Measurements from ENCODE around the gene PI4K2A.
"Not testable (repeated sequence)": the region's sequence is repeated elsewhere in the genome, so short reads cannot be mapped to it uniquely, and the experiment has no call there.

Gene PI4K2A

DNA sequence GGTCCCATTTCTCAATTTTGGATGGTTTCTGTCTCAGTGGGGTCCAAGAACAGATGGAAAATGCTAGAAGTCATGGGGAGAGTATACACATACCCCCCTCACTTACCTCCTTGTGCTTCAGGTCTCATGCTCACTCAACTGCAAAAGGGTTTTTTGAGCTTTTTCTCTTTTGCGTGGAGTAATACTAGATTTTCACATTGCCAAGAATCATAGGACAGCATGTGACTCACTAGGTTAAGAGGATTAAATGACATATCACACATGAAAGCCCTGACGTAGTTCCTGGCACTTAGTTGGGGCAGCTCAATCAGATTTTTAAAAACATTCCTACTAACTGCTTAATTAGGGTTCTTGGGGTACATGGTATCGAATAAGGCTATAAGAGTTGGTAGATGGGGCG, 4.5 kb downstream of the PI4K2A start:
- Histone ChIP-seq H3K9me2 (replicated peaks; ENCODE audit: insufficient read depth, low read length) (no peaks in the 10 kb centered on the region), H3K27me3 (ENCODE audit: low read length) (no peaks in the 10 kb centered on the region), H3K4me3 (ENCODE audit: insufficient read depth, low read length, poor library complexity, severe bottlenecking) (no peak overlapping the region), H3K9ac (ENCODE audit: low read length) (no peak overlapping the region), H3K79me2 (ENCODE audit: insufficient read depth, low read length) (peaks cover 27% of the 10 kb centered on the region; the same call in 1 of the 2 replicates), H3K27ac (ENCODE audit: low read depth, low read length) (no peak overlapping the region), H2AFZ (ENCODE audit: low read depth, low read length, severe bottlenecking) (no peak overlapping the region), H3K9me3 (ENCODE audit: insufficient read depth, low read length) (no peaks in the 10 kb centered on the region), H4K20me1 (ENCODE audit: low read depth, low read length) (no peaks in the 10 kb centered on the region), H3K4me2 (ENCODE audit: low read depth, low read length, poor library complexity, severe bottlenecking) (no peak overlapping the region), H3F3A (ENCODE audit: insufficient read depth) (no peaks in the 10 kb centered on the region), H3K36me3 (ENCODE audit: low read length) (no peaks in the 10 kb centered on the region)
- TF ChIP-seq, protein P1, sequence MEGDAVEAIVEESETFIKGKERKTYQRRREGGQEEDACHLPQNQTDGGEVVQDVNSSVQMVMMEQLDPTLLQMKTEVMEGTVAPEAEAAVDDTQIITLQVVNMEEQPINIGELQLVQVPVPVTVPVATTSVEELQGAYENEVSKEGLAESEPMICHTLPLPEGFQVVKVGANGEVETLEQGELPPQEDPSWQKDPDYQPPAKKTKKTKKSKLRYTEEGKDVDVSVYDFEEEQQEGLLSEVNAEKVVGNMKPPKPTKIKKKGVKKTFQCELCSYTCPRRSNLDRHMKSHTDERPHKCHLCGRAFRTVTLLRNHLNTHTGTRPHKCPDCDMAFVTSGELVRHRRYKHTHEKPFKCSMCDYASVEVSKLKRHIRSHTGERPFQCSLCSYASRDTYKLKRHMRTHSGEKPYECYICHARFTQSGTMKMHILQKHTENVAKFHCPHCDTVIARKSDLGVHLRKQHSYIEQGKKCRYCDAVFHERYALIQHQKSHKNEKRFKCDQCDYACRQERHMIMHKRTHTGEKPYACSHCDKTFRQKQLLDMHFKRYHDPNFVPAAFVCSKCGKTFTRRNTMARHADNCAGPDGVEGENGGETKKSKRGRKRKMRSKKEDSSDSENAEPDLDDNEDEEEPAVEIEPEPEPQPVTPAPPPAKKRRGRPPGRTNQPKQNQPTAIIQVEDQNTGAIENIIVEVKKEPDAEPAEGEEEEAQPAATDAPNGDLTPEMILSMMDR (IDR thresholded peaks at IDR 0.05; ENCODE audit: insufficient read depth, low read length, poor library complexity, severe bottlenecking): no peak
- no peak for TF ChIP-seq EZH2phosphoT487 (conservative IDR thresholded peaks at IDR 0.05; ENCODE audit: low read length)

DNA sequence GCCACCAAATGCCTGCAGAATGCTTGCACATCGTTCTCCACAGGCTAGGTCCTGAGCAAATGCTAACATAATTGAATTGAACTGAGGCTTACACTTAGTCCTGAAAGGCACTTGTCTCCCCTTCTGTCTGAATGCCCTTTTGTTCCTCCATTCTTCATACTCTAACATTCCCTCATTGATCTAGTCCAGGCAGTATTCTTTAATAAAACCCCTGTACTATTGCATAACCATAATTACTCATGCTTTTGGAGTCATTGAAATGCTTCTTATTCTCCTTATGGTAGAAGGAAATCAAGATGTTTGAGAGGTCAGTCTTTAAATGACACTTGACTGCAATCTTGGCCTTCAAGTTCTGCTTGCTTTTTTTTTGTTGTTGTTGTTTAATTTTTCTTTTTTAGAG, 7.1 kb downstream of the PI4K2A start:
- Histone ChIP-seq H3K4me3 (ENCODE audit: insufficient read depth, low read length, poor library complexity, severe bottlenecking) (no peak overlapping the region), H3K9me2 (replicated peaks; ENCODE audit: insufficient read depth, low read length) (no peaks in the 10 kb centered on the region), H3K27me3 (ENCODE audit: low read length) (no peaks in the 10 kb centered on the region), H3K4me2 (ENCODE audit: low read depth, low read length, poor library complexity, severe bottlenecking) (no peak overlapping the region), H3K9ac (ENCODE audit: low read length) (no peak overlapping the region), H3K9me3 (ENCODE audit: insufficient read depth, low read length) (no peaks in the 10 kb centered on the region), H3K79me2 (ENCODE audit: insufficient read depth, low read length) (peaks cover 18% of the 10 kb centered on the region; the same call in 1 of the 2 replicates), H2AFZ (ENCODE audit: low read depth, low read length, severe bottlenecking) (no peak overlapping the region), H3K36me3 (ENCODE audit: low read length) (no peaks in the 10 kb centered on the region), H4K20me1 (ENCODE audit: low read depth, low read length) (no peaks in the 10 kb centered on the region), H3K27ac (ENCODE audit: low read depth, low read length) (no peak overlapping the region), H3F3A (ENCODE audit: insufficient read depth) (no peaks in the 10 kb centered on the region)
- TF ChIP-seq, protein P1 (IDR thresholded peaks at IDR 0.05; ENCODE audit: insufficient read depth, low read length, poor library complexity, severe bottlenecking): no peak
- TF ChIP-seq EZH2phosphoT487 (conservative IDR thresholded peaks at IDR 0.05; ENCODE audit: low read length): no peak

DNA sequence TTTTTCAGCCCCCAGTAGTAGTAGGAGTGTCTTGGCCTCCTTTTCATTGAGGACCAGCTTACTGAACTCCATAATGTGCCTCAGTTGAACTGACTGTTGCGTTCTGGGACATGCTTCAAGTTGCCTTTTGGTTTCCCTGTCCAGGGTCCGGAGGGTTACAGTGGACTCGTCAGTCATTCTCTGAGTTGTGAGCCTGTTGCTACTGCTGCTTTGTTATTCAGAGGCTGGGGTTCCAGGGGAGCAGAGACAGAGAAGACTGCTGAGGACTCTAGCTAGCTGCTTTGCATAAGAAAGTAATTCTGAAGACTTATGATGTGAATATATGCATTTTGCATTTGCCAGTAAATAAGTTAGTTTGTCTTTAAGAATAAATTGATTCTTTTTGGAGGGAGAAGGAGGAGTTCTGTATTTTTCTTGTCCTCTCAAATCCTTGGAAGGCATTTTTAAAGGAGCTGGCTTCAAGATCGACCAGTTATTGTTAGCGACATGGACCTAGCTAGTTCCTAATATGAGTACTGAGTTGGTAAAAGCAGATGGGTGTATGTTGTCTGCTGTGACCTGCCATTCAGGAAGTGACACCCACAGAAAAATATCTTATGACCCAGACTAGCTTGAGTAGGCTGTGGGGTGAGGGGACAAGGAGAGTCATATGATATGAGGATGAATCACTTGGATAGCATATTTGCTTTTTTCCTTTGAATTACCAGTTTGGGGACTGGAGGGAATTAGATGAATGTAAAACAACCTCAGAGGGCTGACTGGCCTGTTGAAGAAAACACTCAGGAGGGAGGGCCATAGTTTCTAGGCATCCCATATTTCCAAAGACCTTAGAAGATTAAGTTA, 8.3 kb downstream of the PI4K2A start:
- H4K20me1 ChIP-seq (ENCODE audit: low read depth, low read length): no peaks in the 10 kb centered on the region
- H3K36me3 ChIP-seq (ENCODE audit: low read length): 0 out of 2 replicates have a peak, but pooled peaks cover 5% of the 10 kb centered on the region
- H3K9me2 ChIP-seq (replicated peaks; ENCODE audit: insufficient read depth, low read length): no peaks in the 10 kb centered on the region
- H3K27me3 ChIP-seq (ENCODE audit: low read length): no peaks in the 10 kb centered on the region
- H3F3A ChIP-seq (ENCODE audit: insufficient read depth): no peaks in the 10 kb centered on the region
- no peak overlapping the region for H2AFZ ChIP-seq (ENCODE audit: low read depth, low read length, severe bottlenecking)
- H3K4me2 ChIP-seq (ENCODE audit: low read depth, low read length, poor library complexity, severe bottlenecking): no peak overlapping the region
- no peak overlapping the region for H3K4me3 ChIP-seq (ENCODE audit: insufficient read depth, low read length, poor library complexity, severe bottlenecking)
- H3K79me2 ChIP-seq (ENCODE audit: insufficient read depth, low read length): peaks cover 18% of the 10 kb centered on the region; the same call in 1 of the 2 replicates
- no peak overlapping the region for H3K27ac ChIP-seq (ENCODE audit: low read depth, low read length)
- H3K9me3 ChIP-seq (ENCODE audit: insufficient read depth, low read length): no peaks in the 10 kb centered on the region
- no peak overlapping the region for H3K9ac ChIP-seq (ENCODE audit: low read length)
- no peak for TF ChIP-seq EZH2phosphoT487 (conservative IDR thresholded peaks at IDR 0.05; ENCODE audit: low read length)
- TF ChIP-seq, protein P1 (IDR thresholded peaks at IDR 0.05; ENCODE audit: insufficient read depth, low read length, poor library complexity, severe bottlenecking): no peak

DNA sequence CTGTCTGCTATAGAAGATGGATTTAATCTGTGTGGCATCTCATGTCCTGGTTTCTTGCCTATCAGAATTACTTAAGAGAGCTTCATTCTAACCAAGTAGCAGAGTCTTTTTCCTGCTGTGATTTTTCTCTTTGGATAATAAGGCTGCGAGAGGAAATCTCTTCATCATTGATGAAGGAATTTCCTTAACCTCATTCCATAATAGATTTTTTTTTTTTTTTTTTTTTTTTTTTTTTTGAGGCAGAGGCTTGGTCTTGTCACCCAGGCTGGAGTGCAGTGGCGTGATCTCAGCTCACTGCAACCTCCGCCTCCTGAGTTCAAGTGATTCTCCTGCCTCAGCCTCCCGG, 8.9 kb downstream of the PI4K2A start:
- not testable (repeated sequence) for H3K9ac ChIP-seq (ENCODE audit: low read length); H3K4me2 ChIP-seq (ENCODE audit: low read depth, low read length, poor library complexity, severe bottlenecking); H4K20me1 ChIP-seq (ENCODE audit: low read depth, low read length); H3K27me3 ChIP-seq (ENCODE audit: low read length); H3K27ac ChIP-seq (ENCODE audit: low read depth, low read length); H3K36me3 ChIP-seq (ENCODE audit: low read length); H3F3A ChIP-seq (ENCODE audit: insufficient read depth); H3K9me3 ChIP-seq (ENCODE audit: insufficient read depth, low read length); H2AFZ ChIP-seq (ENCODE audit: low read depth, low read length, severe bottlenecking); H3K9me2 ChIP-seq (replicated peaks; ENCODE audit: insufficient read depth, low read length); H3K4me3 ChIP-seq (ENCODE audit: insufficient read depth, low read length, poor library complexity, severe bottlenecking)
- H3K79me2 ChIP-seq (ENCODE audit: insufficient read depth, low read length): 0 out of 2 replicates have a peak, but pooled peaks cover 18% of the 10 kb centered on the region
